Chondrocyte (in vitro differentiated cells): Measurements from ENCODE around the gene CDHR3. TPM values are rescaled to one million over a fixed set of nuclear protein-coding genes. Genes with fewer than 3 reads are reported as not detected.
"Not testable (repeated sequence)": the region's sequence is repeated elsewhere in the genome, so short reads cannot be mapped to it uniquely, and the experiment has no call there.

Source experiments
- DNase-seq: peaks from one replicate; pipeline ENCODE4 v3.0.0; 2021; ENCODE audit warnings: mixed read lengths, low spot score
- H3K27ac Mint-ChIP-seq: one replicate; pipeline ENCODE4 v1.8.0; 2021; ENCODE audit warnings: mild to moderate bottlenecking, moderate library complexity, mixed read lengths; ENCODE audit not compliant: unreplicated experiment
- H3K27me3 Mint-ChIP-seq: 2 replicates; pipeline ENCODE4 v1.8.0; 2021; ENCODE audit warnings: low read depth, mixed read lengths
- H3K36me3 Mint-ChIP-seq: 2 replicates; pipeline ENCODE4 v1.8.0; 2021; ENCODE audit warnings: low read depth, mixed read lengths
- H3K4me1 Mint-ChIP-seq: 2 replicates; pipeline ENCODE4 v1.8.0; 2021; ENCODE audit warnings: low read depth, mild to moderate bottlenecking, mixed read lengths
- H3K4me3 Mint-ChIP-seq: one replicate; pipeline ENCODE4 v1.8.0; 2021; ENCODE audit warnings: mild to moderate bottlenecking, moderate library complexity, mixed read lengths; ENCODE audit not compliant: unreplicated experiment
- H3K9me3 Mint-ChIP-seq: 2 replicates; pipeline ENCODE4 v1.8.0; 2021; ENCODE audit warnings: low read depth, mixed read lengths
- total RNA-seq: library from RNA; stranded (reverse); gene quantifications from 3 replicates; pipeline ENCODE4 v1.2.1, GENCODE V29; 2021
- TF ChIP-seq, protein P1 (sequence below): fragments of 200-600 bp; sonication (generic); IDR thresholded peaks from 2 replicates; pipeline ENCODE4 v1.5.0; 2021; ENCODE audit warnings: antibody characterized with exemption, mild to moderate bottlenecking, moderate library complexity

CDHR3 gene
- total RNA-seq, 1 donor from 2014 or later = 1.0 TPM

DNA sequence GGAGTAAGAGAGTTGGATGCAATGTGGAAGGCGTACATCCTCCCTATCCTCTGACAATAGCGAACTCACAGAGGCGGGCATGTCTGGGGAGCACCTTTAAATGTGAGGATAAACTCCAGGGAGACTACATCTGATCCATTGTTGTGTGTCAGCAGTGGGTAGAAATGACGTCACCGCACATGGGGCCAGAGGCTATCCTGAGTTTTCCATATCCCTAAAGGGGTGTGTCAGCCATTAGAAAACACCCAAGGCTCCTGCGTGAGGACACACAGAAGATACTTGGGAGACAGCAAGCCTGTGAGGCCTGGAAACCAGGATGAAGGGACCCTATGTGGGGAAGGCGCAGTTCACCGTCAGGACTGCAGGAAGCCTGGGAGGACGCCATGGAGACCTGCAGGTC lies 17.2 kb upstream of the CDHR3 start:
- no peak overlapping the region for H3K4me3 Mint-ChIP-seq
- no peaks in the 10 kb centered on the region for H3K9me3 Mint-ChIP-seq
- no peak for DNase-seq
- H3K4me1 Mint-ChIP-seq = no peaks in the 10 kb centered on the region
- TF ChIP-seq, protein P1, sequence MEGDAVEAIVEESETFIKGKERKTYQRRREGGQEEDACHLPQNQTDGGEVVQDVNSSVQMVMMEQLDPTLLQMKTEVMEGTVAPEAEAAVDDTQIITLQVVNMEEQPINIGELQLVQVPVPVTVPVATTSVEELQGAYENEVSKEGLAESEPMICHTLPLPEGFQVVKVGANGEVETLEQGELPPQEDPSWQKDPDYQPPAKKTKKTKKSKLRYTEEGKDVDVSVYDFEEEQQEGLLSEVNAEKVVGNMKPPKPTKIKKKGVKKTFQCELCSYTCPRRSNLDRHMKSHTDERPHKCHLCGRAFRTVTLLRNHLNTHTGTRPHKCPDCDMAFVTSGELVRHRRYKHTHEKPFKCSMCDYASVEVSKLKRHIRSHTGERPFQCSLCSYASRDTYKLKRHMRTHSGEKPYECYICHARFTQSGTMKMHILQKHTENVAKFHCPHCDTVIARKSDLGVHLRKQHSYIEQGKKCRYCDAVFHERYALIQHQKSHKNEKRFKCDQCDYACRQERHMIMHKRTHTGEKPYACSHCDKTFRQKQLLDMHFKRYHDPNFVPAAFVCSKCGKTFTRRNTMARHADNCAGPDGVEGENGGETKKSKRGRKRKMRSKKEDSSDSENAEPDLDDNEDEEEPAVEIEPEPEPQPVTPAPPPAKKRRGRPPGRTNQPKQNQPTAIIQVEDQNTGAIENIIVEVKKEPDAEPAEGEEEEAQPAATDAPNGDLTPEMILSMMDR = no peak
- no peak overlapping the region for H3K27ac Mint-ChIP-seq
- H3K27me3 Mint-ChIP-seq = peaks cover 14% of the 10 kb centered on the region
- H3K36me3 Mint-ChIP-seq = no peaks in the 10 kb centered on the region

DNA sequence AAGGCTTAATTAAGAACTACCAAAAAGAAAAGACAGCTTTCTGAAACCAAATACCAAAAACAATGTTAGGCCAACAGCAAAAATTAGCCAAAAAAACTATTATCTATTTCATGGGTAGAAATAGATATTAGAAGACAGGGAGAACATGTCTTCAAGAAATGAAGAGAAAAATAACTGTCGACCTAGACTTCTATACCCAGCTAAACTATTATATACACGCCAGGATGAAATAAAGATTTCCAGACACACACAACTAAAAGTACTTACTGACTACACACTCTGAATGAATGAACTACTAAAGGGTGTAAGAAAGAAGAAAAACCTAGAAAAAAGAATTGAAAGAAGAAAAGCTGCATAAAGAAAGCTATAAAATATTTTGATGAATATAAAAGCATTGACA lies 11.5 kb upstream of the CDHR3 start:
- H3K27me3 Mint-ChIP-seq = peaks cover 10% of the 10 kb centered on the region

DNA sequence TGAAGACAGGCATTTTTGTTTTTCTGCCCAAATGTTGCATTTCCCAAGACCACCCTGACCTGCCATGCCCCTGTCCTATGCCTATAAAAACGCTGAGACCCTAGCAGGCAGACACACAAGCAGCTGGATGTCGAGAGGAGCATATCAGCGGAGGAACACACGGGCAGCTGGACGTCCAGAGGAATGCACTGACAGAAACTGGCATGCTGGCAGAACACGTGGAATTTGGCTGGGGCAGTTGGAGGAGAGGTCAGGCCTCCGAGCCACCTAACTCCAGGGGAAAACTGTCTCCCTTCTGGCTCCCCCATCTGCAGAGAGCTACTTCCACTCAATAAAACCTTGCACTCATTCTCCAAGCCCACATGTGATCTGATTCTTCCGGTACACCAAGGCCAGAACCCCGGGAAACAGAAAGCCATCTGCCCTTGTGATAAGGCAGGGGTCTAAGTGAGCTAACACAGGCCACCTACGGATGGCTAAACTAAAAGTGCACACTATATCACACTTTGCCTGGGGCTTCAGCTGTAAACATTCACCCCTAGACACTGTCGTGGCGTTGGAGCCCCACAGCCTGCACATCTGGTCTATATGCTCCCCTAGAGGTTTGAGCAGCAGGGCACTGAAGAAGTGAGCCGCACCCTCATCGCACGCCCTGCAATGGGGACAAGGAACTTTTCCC lies 10.0 kb upstream of the CDHR3 start:
- DNase-seq = no peak
- H3K4me3 Mint-ChIP-seq = no peak overlapping the region
- H3K36me3 Mint-ChIP-seq = peaks cover 5% of the 10 kb centered on the region
- H3K9me3 Mint-ChIP-seq = peaks cover 13% of the 10 kb centered on the region
- no peaks in the 10 kb centered on the region for H3K4me1 Mint-ChIP-seq
- TF ChIP-seq, protein P1 = no peak
- no peaks in the 10 kb centered on the region for H3K27me3 Mint-ChIP-seq
- no peak overlapping the region for H3K27ac Mint-ChIP-seq

More for the DNA sequence above, 11.5 kb upstream of the CDHR3 start:
- H3K4me3 Mint-ChIP-seq = no peak overlapping the region
- DNase-seq = no peak
- H3K36me3 Mint-ChIP-seq = peaks cover 5% of the 10 kb centered on the region
- TF ChIP-seq, protein P1 = no peak
- no peaks in the 10 kb centered on the region for H3K4me1 Mint-ChIP-seq
- H3K9me3 Mint-ChIP-seq = peaks cover 13% of the 10 kb centered on the region
- H3K27ac Mint-ChIP-seq = no peak overlapping the region

DNA sequence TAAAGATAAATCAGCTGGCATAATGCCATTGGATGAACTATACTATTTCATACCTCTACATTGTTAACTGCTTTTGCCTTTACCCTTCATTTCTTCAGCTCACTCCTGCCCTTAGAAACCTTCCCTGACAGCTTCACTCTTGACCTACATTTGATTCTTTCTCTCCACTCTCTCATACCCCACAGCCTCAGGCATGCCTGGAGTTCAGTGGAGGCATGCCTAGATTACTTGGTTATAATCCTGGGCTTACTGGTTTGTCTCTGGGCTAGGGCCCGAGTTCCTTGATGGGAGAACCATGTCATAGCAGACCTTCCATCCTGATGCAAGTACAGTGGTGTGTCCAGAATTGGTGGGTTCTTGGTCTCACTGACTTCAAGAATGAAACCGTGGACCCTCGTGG lies 8.4 kb upstream of the CDHR3 start:
- TF ChIP-seq, protein P1 = no peak
- no peak overlapping the region for H3K4me3 Mint-ChIP-seq
- H3K36me3 Mint-ChIP-seq = peaks cover 5% of the 10 kb centered on the region
- H3K27ac Mint-ChIP-seq = no peak overlapping the region
- no peaks in the 10 kb centered on the region for H3K4me1 Mint-ChIP-seq
- H3K9me3 Mint-ChIP-seq = peaks cover 13% of the 10 kb centered on the region
- DNase-seq = no peak
- no peaks in the 10 kb centered on the region for H3K27me3 Mint-ChIP-seq

DNA sequence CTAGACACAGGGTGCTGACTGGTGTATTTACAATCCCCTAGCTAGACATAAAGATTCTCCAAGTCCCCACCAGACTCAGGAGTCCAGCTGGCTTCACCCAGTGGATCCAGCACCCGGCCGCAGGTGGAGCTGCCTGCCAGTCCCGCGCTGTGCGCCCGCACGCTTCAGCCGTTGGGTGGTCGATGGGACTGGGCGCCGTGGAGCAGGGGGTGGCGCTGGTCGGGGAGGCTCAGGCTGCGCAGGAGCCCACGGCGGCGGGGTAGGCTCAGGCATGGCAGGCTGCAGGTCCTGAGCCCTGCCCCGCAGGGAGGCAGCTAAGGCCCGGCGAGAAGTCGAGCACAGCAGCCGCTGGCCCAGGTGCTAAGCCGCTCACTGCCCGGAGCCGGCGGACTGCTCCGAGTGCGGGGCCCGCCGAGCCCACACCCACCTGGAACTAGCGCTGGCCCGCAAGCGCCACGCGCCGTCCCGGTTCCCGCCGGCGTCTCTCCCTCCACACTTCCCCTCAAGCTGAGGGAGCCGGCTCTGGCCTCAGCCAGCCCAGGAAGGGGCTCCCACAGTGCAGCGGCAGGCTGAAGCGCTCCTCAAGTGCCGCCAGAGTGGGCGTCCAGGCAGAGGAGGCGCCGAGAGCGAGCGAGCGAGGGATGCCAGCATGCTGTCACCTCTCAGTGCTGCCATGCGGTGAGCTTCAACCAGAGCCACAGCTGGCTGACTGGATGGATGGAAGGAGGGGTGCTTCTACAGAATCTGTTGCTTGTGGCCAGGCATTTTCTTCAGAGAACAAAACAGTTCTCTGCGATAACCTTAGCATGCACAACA lies 7.2 kb upstream of the CDHR3 start:
- not testable (repeated sequence) for H3K27ac Mint-ChIP-seq, H3K4me3 Mint-ChIP-seq, H3K27me3 Mint-ChIP-seq, DNase-seq, H3K36me3 Mint-ChIP-seq, H3K4me1 Mint-ChIP-seq
- peaks cover 13% of the 10 kb centered on the region for H3K9me3 Mint-ChIP-seq
